ENCODE data around the gene CERS6.

Gene CERS6

GRCh38 chr2:168602846-168603401 is 146.9 kb downstream of the CERS6 start:
- DNase-seq (ENCODE audit: low read depth in 2 of 2), result no peak

GRCh38 chr2:168603439-168603961 is 147.4 kb downstream of the CERS6 start:
- no peak for DNase-seq (ENCODE audit: low read depth in 2 of 2)

GRCh38 chr2:168604252-168604651 is 148.2 kb downstream of the CERS6 start:
- DNase-seq (ENCODE audit: low read depth in 2 of 2), result no peak

- DNase-seq (ENCODE audit: low read depth in 2 of 2), result no peak
Measured at GRCh38 chr2:168607992-168608391, 151.9 kb downstream of the CERS6 start.

GRCh38 chr2:168608796-168609195 is 152.7 kb downstream of the CERS6 start:
- no peak for DNase-seq (ENCODE audit: low read depth in 2 of 2)

GRCh38 chr2:168611091-168611490 is 155.0 kb downstream of the CERS6 start:
- DNase-seq (ENCODE audit: low read depth in 2 of 2), result no peak

- DNase-seq (ENCODE audit: low read depth in 2 of 2), result no peak
Measured at GRCh38 chr2:168611896-168612650, 156.0 kb downstream of the CERS6 start.

GRCh38 chr2:168612719-168613118 is 156.6 kb downstream of the CERS6 start:
- DNase-seq (ENCODE audit: low read depth in 2 of 2), result no peak

- no peak for DNase-seq (ENCODE audit: low read depth in 2 of 2)
Measured at GRCh38 chr2:168613551-168613950, 157.5 kb downstream of the CERS6 start.

- no peak for DNase-seq (ENCODE audit: low read depth in 2 of 2)
Measured at GRCh38 chr2:168614172-168615018, 158.3 kb downstream of the CERS6 start.

- DNase-seq (ENCODE audit: low read depth in 2 of 2), result no peak
Measured at GRCh38 chr2:168620554-168620953, 164.5 kb downstream of the CERS6 start.

- DNase-seq (ENCODE audit: low read depth in 2 of 2), result no peak
Measured at GRCh38 chr2:168622559-168622958, 166.5 kb downstream of the CERS6 start.

- DNase-seq (ENCODE audit: low read depth in 2 of 2), result no peak
Measured at GRCh38 chr2:168624028-168624427, 168.0 kb downstream of the CERS6 start.

- DNase-seq (ENCODE audit: low read depth in 2 of 2), result no peak
Measured at GRCh38 chr2:168626096-168626495, 170.0 kb downstream of the CERS6 start.

GRCh38 chr2:168626647-168627046 is 170.6 kb downstream of the CERS6 start:
- DNase-seq (ENCODE audit: low read depth in 2 of 2), result no peak

- DNase-seq (ENCODE audit: low read depth in 2 of 2), result no peak
Measured at GRCh38 chr2:168632709-168633121, 176.6 kb downstream of the CERS6 start.

- DNase-seq (ENCODE audit: low read depth in 2 of 2), result no peak
Measured at GRCh38 chr2:168633200-168633599, 177.1 kb downstream of the CERS6 start.

GRCh38 chr2:168633895-168634294 is 177.8 kb downstream of the CERS6 start:
- DNase-seq (ENCODE audit: low read depth in 2 of 2), result no peak

GRCh38 chr2:168635065-168635577 is 179.0 kb downstream of the CERS6 start:
- DNase-seq (ENCODE audit: low read depth in 2 of 2), result no peak

GRCh38 chr2:168639018-168639417 is 182.9 kb downstream of the CERS6 start:
- DNase-seq (ENCODE audit: low read depth in 2 of 2), result no peak

GRCh38 chr2:168639441-168639898 is 183.4 kb downstream of the CERS6 start:
- no peak for DNase-seq (ENCODE audit: low read depth in 2 of 2)

- DNase-seq (ENCODE audit: low read depth in 2 of 2), result no peak
Measured at GRCh38 chr2:168640039-168640438, 184.0 kb downstream of the CERS6 start.

Measured in stimulated activated CD4-positive, alpha-beta T cell treated with anti-CD3 and anti-CD28 coated beads, Interleukin-15, amount 100 ng/mL, for 48 hours (primary cell).